GM12801 (cell line): Measurements from ENCODE around the gene SLC35E2B.

Experiments
- TF ChIP-seq, protein P1 (sequence below): IDR thresholded peaks from one replicate; pipeline ENCODE4 v1.5.1; 2011; ENCODE audit warnings: control low read depth; ENCODE audit not compliant: insufficient read length; ENCODE audit errors: extremely low read depth

SLC35E2B gene

DNA sequence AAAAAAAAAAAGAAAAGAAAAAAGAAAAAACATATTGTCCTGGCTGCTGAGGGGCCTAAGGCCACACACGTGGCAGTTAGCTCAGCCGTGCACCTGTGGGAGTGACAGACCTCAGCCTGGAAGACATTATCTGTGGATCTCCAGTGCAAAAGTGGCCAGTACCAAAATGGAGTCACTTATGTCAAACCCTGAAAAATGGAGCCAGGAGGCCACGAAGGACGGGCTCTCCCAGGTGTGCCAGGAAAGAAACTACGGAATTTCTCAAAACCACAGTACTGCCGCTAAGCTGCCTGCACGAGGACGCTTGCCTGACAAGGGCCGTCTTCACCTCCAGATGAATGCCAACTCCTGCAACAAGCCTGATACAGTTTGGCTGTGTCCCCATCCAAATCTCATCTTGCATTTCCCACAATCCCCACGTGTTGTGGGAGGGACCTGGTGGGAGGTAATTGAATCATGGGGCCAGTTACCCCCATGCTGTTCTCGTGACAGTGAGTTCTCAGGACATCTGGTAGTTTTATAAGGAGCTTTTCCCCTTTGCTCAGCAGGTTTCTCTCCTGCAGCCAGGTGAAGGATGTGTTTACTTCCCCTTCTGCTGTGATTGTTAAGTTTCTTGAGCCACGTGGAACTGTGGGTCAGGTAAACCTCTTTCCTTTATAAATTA is 82.6 kb downstream of the SLC35E2B start:
- TF ChIP-seq, protein P1, sequence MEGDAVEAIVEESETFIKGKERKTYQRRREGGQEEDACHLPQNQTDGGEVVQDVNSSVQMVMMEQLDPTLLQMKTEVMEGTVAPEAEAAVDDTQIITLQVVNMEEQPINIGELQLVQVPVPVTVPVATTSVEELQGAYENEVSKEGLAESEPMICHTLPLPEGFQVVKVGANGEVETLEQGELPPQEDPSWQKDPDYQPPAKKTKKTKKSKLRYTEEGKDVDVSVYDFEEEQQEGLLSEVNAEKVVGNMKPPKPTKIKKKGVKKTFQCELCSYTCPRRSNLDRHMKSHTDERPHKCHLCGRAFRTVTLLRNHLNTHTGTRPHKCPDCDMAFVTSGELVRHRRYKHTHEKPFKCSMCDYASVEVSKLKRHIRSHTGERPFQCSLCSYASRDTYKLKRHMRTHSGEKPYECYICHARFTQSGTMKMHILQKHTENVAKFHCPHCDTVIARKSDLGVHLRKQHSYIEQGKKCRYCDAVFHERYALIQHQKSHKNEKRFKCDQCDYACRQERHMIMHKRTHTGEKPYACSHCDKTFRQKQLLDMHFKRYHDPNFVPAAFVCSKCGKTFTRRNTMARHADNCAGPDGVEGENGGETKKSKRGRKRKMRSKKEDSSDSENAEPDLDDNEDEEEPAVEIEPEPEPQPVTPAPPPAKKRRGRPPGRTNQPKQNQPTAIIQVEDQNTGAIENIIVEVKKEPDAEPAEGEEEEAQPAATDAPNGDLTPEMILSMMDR: no peak
